OCI-LY3 (cell line): ENCODE results near the gene CLDN15.

Source experiments
- EZH2phosphoT487 ChIP-seq: fragments of 200-600 bp; shearing (Covaris generic); IDR thresholded peaks from 2 replicates; pipeline ENCODE4 v1.6.1; 2018; ENCODE audit warnings: antibody characterized with exemption, mixed run types, low read depth
- TF ChIP-seq, protein P1 (sequence below): fragments of 200-600, 300-600 bp; sonication (generic); IDR thresholded peaks from 2 replicates; pipeline ENCODE4 v1.5.1; 2014; ENCODE audit warnings: antibody characterized with exemption, low read length, low read depth

DNA sequence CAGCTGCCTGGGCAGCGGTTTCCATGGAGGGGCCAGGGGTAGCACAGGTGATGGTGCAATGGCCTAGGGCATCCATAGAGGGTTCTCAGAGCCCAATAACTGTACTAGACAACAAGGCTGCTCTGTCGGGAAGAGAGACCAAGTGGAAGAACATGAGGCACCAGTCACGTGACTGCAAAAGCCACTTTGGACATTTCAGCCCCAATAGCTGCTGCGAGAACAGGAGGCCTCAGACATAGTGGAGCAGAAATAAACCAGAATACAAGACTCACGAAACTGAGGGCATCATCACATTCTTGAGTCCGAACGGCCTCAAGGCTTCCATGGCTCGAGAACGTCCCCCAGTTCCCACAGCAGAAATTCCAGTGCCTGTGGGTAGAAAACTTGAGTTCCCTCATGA is 39.6 kb upstream of the CLDN15 start:
- TF ChIP-seq, protein P1, sequence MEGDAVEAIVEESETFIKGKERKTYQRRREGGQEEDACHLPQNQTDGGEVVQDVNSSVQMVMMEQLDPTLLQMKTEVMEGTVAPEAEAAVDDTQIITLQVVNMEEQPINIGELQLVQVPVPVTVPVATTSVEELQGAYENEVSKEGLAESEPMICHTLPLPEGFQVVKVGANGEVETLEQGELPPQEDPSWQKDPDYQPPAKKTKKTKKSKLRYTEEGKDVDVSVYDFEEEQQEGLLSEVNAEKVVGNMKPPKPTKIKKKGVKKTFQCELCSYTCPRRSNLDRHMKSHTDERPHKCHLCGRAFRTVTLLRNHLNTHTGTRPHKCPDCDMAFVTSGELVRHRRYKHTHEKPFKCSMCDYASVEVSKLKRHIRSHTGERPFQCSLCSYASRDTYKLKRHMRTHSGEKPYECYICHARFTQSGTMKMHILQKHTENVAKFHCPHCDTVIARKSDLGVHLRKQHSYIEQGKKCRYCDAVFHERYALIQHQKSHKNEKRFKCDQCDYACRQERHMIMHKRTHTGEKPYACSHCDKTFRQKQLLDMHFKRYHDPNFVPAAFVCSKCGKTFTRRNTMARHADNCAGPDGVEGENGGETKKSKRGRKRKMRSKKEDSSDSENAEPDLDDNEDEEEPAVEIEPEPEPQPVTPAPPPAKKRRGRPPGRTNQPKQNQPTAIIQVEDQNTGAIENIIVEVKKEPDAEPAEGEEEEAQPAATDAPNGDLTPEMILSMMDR, result no peak
- no peak for TF ChIP-seq EZH2phosphoT487
